ENCODE measurements around the gene OR2K2. TPM values are rescaled to one million over a fixed set of nuclear protein-coding genes. Genes with fewer than 3 reads are reported as not detected.

OR2K2 gene
- total and polyA plus RNA-seq, 10 of the 15 experiments (the other 5 are each of a cell fraction or from before 2014, with no cell fraction given): 0.12 TPM; not detected in 9

GRCh38 chr9:111284703-111285102 is 45.3 kb downstream of the OR2K2 start:
- no peaks in the 10 kb centered on the region; the same call in 2 of the 3 replicates for H3K9me3 ChIP-seq (replicated peaks; ENCODE audit: control insufficient read depth, insufficient read depth, low read length)
- ATAC-seq (peak; percentile 44), FAIRE-seq (no peak), DNase-seq (ENCODE audit: low read depth, low spot score) (no peak)
- ChIA-PET RAD21 (ENCODE audit: unreplicated experiment) (interaction anchor here (1.1 kb wide), 1 partner anchor 249 kb away, joined by 6 read pairs; no protein-coding TSS in a partner anchor), CTCF (interaction anchor here (1.2 kb wide), 1 partner anchor 136 kb away, joined by 3 read pairs; no protein-coding TSS in a partner anchor), SMC1A (ENCODE audit: uncharacterized antibody, unreplicated experiment) (interaction anchor here (0.8 to 1.6 kb wide), 8 partner anchors 9 to 407 kb away, joined by 3 to 5 read pairs (median 4); no protein-coding TSS in a partner anchor), POLR2A (no interaction called here)
- H3K79me2 ChIP-seq (ENCODE audit: control insufficient read depth, insufficient read depth, low read length): no peaks in the 10 kb centered on the region
- H3K9ac ChIP-seq (ENCODE audit: control insufficient read depth, insufficient read depth, low read length): no peak overlapping the region
- H4K20me1 ChIP-seq (ENCODE audit: control insufficient read depth, insufficient read depth): no peaks in the 10 kb centered on the region
- H3K4me3 ChIP-seq: no peak overlapping the region
- intact Hi-C loops (cut with micrococcal nuclease; ENCODE audit: unreplicated experiment) (no loop called here), in situ Hi-C loops (cut with MboI) (no loop called here)
- no peak overlapping the region for H3K27ac ChIP-seq (ENCODE audit: control insufficient read depth, insufficient read depth)
- 0 out of 4 replicates have a peak, but pooled peaks of 1 of the 2 experiments have one; percentile 32 for TF ChIP-seq EP300 (IDR thresholded peaks at IDR 0.05; ENCODE audit: borderline replicate concordance in 1 of 2, control insufficient read depth in 1 of 2, low read depth in 2 of 2, low read length in 2 of 2)
- TF ChIP-seq ELK1 (IDR thresholded peaks at IDR 0.05; ENCODE audit: low read depth, low read length): no peak
- no peak for TF ChIP-seq SKIL (IDR thresholded peaks at IDR 0.05; ENCODE audit: low read depth, poor library complexity, severe bottlenecking)
- peak; percentile 50; the same call in 1 of the 2 replicates for TF ChIP-seq RELB (IDR thresholded peaks at IDR 0.05; ENCODE audit: low read depth)
- TF ChIP-seq E2F8 (IDR thresholded peaks at IDR 0.05; ENCODE audit: low read depth, partially characterized antibody): no peak
- TF ChIP-seq IKZF2 (IDR thresholded peaks at IDR 0.05): peak; percentile 53 to 66
- TF ChIP-seq IKZF1 (conservative IDR thresholded peaks at IDR 0.05): peak; percentile 50; the same call in 1 of the 2 replicates
- no peak for TF ChIP-seq YBX1 (IDR thresholded peaks at IDR 0.05)
- TF ChIP-seq RAD51 (IDR thresholded peaks at IDR 0.05): no peak
- no peak for TF ChIP-seq SMAD5 (IDR thresholded peaks at IDR 0.05; ENCODE audit: low read depth)
- no peak for TF ChIP-seq NRF1 (conservative IDR thresholded peaks at IDR 0.05; ENCODE audit: low read depth, low read length)
- 0 out of 2 replicates have a peak, but pooled peaks have one; percentile 8 for TF ChIP-seq MTA2 (IDR thresholded peaks at IDR 0.05; ENCODE audit: low read depth)
- BruUV-seq (replicated peaks): no TSS peak
- H2AFZ ChIP-seq (ENCODE audit: control insufficient read depth, low read depth, low read length): no peak overlapping the region
- H3K27me3 ChIP-seq (replicated peaks in 1 of 2; ENCODE audit: control insufficient read depth in 2 of 2, insufficient read depth in 2 of 2, low read length in 1 of 2): no peaks in the 10 kb centered on the region; a peak in 1 of 4 replicates
- WGBS (ENCODE audit: insufficient coverage, insufficient replicate concordance, low lambda C conversion rate, missing lambda C conversion rate): 68% methylated on average over 4 of the region's 4 CpGs
- H3K4me2 ChIP-seq (ENCODE audit: control insufficient read depth, insufficient read depth): no peak overlapping the region
- H3K4me1 ChIP-seq (ENCODE audit: control insufficient read depth, insufficient read depth, low read length): no peaks in the 10 kb centered on the region
- no peaks in the 10 kb centered on the region for H3K36me3 ChIP-seq (ENCODE audit: control insufficient read depth in 2 of 2, insufficient read depth in 2 of 2, low read length in 1 of 2)
